Epidermal melanocyte (primary cell): ENCODE measurements around the gene C1orf35.
A peak's percentile ranks its signal among the peaks of the same experiment; 100 is the strongest.

Experiments used
- DNase-seq: peaks from one replicate; pipeline ENCODE4 v3.0.0; 2011; ENCODE audit warnings: low spot score; ENCODE audit not compliant: insufficient read length

The C1orf35 gene

GRCh38 chr1:228109962-228110488 lies 6.9 kb upstream of the C1orf35 start:
- no peak for DNase-seq

- DNase-seq = peak; percentile 85
Observed at GRCh38 chr1:228109073-228109961, 6.2 kb upstream of the C1orf35 start, which contains the start of gene MRPL55. MRPL55 (minus strand) TSS chr1:228109299; CDS start chr1:228108260, 1,039 bp downstream.

DNA sequence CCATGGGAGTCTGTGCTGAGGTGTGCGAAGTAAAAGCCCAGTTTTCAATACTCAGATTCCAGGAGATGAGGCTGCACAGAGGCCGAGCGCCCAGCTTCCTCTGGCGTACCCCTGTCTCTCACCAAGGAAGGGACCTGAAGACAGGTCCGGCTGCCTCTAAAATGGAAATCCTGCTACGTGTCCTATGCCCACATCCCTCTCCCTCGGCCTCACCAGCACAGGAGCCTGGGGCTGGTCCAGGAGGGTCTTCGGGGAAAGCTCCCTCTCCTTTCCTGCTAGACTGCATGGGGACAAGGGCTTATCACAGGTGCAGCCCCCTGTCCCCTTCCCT lies 5.6 kb upstream of the C1orf35 start:
- no peak for DNase-seq

DNA sequence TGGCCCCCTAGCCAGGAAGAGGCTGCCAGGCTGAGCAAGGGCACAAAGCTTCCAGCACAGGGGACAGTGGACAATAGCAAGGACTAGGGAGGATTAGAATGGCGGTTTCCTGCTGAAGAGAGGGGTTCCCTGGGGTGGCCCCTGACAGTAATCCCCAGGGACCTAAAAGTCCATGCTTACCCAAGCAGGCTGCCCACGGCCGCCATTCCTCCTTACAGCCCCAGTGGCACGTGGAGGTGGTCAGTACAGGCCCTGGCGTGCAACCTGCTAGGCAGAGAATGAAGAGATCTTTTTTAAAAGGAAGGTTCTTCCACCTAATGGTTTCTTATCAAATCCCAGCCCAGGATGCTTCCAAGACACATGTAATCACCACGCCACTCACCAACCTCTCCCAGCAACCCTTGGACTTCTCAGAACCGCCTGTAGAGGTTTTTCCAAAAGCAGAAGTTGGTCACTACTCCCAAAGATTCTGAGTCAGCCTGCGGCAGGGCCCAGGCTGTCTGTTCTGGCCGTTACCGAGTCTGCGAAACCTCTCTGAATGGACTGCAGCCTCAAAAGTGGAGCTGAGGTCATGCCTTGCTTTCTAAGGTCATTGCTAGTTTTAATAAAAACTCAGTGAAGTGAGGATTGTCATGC lies 5.0 kb upstream of the C1orf35 start:
- no peak for DNase-seq

DNA sequence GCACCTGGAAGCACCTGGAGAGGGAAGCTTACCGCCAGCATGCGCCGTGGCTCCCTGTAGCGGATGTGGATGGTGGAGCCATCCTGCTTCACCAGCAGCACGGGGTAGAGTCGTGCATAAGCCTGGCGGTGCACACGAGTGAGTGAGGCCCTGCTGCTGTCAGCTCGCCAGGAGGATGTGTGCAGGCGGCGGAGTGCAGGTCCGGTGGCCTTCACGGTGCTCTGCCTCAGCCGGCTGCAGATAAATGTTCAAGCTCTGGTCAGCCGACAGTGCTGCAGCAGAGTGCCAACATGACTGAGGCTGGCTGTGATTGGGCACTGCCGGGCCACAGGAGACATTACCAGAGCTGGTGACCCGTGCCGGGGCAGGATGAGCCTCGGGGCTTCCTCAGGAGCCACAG lies 4.5 kb upstream of the C1orf35 start:
- DNase-seq = no peak

GRCh38 chr1:228106800-228107054 lies 3.6 kb upstream of the C1orf35 start:
- no peak for DNase-seq

DNA sequence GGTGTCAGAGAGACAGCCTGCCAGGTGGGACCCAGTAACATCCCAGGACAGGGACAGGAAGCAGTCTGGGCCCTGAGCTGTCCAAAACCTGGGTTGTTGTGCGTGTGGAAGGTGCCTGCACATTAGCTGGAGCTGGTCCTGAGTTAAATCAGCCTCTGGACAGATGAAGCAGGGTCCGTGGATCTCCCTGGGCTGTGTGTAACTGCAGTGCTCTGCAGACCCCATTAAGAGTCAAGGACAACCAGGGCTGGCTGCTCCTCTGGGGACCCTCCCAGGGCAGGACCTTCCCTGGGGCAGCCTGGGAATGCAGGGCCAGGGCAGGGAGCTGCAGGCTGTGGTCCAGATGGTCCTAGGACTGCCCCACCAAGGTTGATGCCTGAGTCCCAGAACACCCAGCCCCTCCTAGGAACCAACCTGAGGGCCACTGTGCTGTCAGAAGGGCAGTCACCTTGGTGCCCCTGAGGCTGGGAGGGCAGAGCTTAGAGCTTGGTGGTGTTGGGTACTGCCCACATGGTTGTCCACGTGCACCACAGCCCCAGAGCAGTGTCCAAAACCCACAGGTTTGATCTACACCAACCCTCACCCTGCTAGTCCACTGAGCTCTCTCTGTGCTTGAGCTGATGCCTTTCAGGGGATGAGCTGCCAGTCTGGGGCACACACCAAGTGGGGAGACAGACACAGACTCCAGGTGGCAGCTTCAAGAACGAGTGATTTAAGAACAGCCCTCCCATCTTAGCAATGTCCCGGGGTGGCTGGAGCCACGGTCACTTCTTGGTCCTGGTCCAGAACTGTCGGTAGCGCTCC lies 3.1 kb upstream of the C1orf35 start:
- DNase-seq = no peak

DNA sequence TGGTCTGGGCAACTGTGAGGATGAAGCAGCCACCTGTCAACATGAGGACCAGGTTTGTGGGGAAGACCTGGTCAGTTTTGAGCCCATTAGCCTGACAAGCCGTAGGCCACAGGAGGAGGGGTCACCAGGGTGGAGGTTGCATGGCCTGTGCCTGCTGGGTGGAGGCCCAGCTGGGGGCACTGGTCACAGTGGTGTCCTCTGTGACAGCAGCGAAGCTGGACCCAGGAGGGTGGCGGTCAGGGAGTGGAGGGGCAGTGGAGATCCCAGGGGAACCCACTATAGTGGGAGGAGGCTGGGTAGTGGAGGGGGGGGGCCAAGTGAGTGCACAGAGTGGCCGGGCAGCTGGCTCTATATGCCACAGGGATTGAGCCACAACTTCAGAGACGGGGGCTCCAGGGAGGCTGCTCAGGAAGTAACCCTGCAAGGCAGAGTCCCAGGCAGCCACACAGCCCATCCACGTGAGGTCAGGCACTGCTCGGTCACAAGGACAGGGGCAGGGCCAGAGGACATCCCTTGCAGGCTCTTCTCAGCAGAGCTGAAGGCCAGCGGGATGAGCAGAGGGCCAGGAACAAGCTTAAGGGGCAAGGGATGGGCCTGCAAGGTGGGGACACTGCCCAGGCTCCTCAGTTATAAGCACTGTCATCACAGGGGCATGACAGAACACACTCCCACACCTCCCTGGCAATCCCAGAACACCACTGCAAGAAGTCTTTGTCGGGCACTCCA lies 2.3 kb upstream of the C1orf35 start:
- DNase-seq = no peak

GRCh38 chr1:228104526-228105269 lies 1.6 kb upstream of the C1orf35 start:
- no peak for DNase-seq

DNA sequence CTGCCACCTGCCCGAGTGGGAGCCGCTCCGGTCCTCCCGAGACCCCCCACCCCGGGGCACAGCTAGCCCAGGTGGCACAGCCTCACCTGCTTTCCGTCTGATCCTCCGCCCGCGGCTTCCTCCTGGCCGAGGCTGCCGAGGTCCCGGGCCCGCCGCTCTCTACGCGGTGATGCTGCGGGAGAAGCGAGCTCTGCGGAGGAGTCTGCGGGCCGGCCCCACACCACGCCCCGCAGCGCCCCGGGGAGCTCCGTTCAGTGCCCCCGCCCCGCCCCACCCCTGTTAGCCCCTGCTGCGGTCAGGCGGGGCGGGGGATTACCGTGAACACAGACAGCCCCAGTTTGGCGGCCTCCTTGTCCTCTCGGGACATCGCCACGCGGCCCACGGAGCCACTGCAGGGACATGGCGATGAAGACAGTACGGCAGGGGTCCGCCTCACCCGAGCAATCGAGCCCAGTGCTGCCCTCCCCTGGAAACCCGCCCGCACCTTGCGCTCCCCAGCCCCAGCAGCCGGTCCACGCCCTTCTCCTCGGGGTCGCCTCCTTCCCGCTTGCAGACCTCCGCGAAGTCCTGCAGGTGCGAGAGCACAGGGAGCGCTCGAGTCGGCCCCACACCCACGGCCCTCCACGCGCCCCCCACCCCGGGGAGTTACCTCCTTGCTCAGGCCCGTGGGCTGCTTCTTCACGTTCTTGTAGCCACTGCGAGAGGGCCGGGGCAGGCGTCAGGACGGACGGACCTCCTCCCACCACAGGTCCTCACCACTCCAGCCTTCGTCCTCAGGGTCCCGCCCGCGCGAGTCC lies 933 bp downstream of the C1orf35 start:
- DNase-seq = no peak

- DNase-seq = no peak
Observed at GRCh38 chr1:228101614-228101993, 1.5 kb downstream of the C1orf35 start.

- DNase-seq = no peak
Observed at GRCh38 chr1:228100822-228101613, 2.1 kb downstream of the C1orf35 start.

DNA sequence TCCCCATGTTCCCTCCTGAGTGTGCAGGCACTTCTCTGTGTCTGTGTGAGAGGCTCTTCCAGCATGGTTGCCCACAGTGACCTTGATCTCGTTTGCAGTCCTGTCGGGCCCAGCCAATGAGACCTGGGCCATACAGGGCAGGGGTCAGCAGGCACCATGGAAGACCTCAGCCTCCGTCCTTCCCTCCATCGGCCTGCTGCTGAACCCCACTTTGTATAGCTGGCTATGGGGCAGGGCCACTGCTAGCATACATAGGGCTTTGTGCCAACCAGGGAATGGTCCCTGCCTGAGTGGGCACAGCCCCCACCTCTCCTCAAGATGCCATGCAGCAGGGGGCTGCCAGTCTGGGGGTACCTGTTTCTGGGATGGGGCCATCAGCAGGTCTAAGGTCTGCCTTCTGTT lies 3.8 kb downstream of the C1orf35 start:
- DNase-seq = no peak

DNA sequence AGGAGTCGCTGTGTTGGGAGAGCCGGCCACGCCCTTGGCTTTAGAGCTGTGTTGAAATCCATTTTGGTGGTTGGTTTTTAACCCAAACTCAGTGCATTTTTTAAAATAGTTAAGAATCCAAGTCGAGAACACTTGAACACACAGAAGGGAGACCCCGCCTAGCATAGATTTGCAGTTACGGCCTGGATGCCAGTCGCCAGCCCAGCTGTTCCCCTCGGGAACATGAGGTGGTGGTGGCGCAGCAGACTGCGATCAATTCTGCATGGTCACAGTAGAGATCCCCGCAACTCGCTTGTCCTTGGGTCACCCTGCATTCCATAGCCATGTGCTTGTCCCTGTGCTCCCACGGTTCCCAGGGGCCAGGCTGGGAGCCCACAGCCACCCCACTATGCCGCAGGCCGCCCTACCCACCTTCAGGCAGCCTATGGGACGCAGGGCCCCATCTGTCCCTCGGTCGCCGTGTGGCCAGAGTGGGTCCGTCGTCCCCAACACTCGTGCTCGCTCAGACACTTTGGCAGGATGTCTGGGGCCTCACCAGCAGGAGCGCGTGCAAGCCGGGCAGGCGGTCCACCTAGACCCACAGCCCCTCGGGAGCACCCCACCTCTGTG lies 4.7 kb downstream of the C1orf35 start:
- no peak for DNase-seq

DNA sequence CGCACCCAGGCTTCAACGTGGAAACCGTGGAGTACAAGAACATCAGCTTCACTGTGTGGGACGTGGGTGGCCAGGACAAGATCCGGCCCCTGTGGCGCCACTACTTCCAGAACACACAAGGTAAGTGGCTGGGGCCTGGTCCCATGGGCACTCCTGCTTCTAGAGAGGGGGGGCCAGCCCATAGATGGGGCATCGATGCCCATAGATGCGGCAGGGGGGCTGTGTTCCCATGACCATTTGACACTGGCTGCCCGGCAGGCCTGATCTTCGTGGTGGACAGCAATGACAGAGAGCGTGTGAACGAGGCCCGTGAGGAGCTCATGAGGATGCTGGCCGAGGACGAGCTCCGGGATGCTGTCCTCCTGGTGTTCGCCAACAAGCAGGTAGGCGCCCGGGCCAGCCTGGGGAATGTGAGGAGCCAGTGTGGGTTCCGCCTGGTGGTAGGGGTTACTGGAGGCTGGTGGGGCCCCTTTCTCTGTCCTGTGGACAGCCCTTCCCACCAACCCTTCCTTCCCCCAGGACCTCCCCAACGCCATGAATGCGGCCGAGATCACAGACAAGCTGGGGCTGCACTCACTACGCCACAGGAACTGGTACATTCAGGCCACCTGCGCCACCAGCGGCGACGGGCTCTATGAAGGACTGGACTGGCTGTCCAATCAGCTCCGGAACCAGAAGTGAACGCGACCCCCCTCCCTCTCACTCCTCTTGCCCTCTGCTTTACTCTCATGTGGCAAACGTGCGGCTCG lies 5.6 kb downstream of the C1orf35 start:
- no peak for DNase-seq

GRCh38 chr1:228096416-228097332 lies 6.5 kb downstream of the C1orf35 start:
- DNase-seq = no peak

- no peak for DNase-seq
Observed at GRCh38 chr1:228095938-228096337, 7.2 kb downstream of the C1orf35 start.
